Measurements from ENCODE around the gene DNASE1L1.

The DNASE1L1 gene

GRCh38 chrX:154419688-154420401 is 10.8 kb upstream of the DNASE1L1 start:
- no peak for TF ChIP-seq CTCF (IDR thresholded peaks at IDR 0.05; ENCODE audit: control insufficient read depth, insufficient read depth, low read depth, low read length, missing control alignments)
- DNase-seq (ENCODE audit: low read depth) = no peak
- H3K4me3 ChIP-seq (ENCODE audit: control insufficient read depth, low read depth, low read length) = no peak overlapping the region

- DNase-seq (ENCODE audit: low read depth) = no peak
- TF ChIP-seq CTCF (IDR thresholded peaks at IDR 0.05; ENCODE audit: control insufficient read depth, insufficient read depth, low read depth, low read length, missing control alignments) = no peak
- no peak overlapping the region for H3K4me3 ChIP-seq (ENCODE audit: control insufficient read depth, low read depth, low read length)
Measured at GRCh38 chrX:154419189-154419588, 10.1 kb upstream of the DNASE1L1 start.

GRCh38 chrX:154417157-154417556 is 8.1 kb upstream of the DNASE1L1 start:
- no peak for DNase-seq (ENCODE audit: low read depth)
- TF ChIP-seq CTCF (IDR thresholded peaks at IDR 0.05; ENCODE audit: control insufficient read depth, insufficient read depth, low read depth, low read length, missing control alignments) = no peak
- no peak overlapping the region for H3K4me3 ChIP-seq (ENCODE audit: control insufficient read depth, low read depth, low read length)

- no peak for DNase-seq (ENCODE audit: low read depth)
- no peak overlapping the region for H3K4me3 ChIP-seq (ENCODE audit: control insufficient read depth, low read depth, low read length)
- no peak for TF ChIP-seq CTCF (IDR thresholded peaks at IDR 0.05; ENCODE audit: control insufficient read depth, insufficient read depth, low read depth, low read length, missing control alignments)
Measured at GRCh38 chrX:154413142-154413541, 4.1 kb upstream of the DNASE1L1 start.

- no peak for DNase-seq (ENCODE audit: low read depth)
- peak overlapping the region; percentile 54 for H3K4me3 ChIP-seq (ENCODE audit: control insufficient read depth, low read depth, low read length)
- no peak for TF ChIP-seq CTCF (IDR thresholded peaks at IDR 0.05; ENCODE audit: control insufficient read depth, insufficient read depth, low read depth, low read length, missing control alignments)
Measured at GRCh38 chrX:154412468-154412867, 3.4 kb upstream of the DNASE1L1 start.

- peak overlapping the region; percentile 54 for H3K4me3 ChIP-seq (ENCODE audit: control insufficient read depth, low read depth, low read length)
- TF ChIP-seq CTCF (IDR thresholded peaks at IDR 0.05; ENCODE audit: control insufficient read depth, insufficient read depth, low read depth, low read length, missing control alignments) = no peak
- no peak for DNase-seq (ENCODE audit: low read depth)
Measured at GRCh38 chrX:154411981-154412340, 2.9 kb upstream of the DNASE1L1 start.
